ENCODE results near the gene IFITM2. TPM values are rescaled to one million over a fixed set of nuclear protein-coding genes. Genes with fewer than 3 reads are reported as not detected.
"Not testable (repeated sequence)": the region's sequence is repeated elsewhere in the genome, so short reads cannot be mapped to it uniquely, and the experiment has no call there.

IFITM2 gene
- 10 to 100 TPM in 4 of 5 donors, 1 to 10 TPM in 1; 8.8 to 61.7 (median 12.9) TPM for total RNA-seq
- polyA plus RNA-seq: 100 to 1,000 TPM; 276 to 394 (median 344) TPM
- long read RNA-seq, donor 1, transcript IFITM2-206 (2 exons, 892 nt): major isoform, 23 of 23 reads
- long read RNA-seq, donor 1, partial matches to known transcripts: 0 of 23 reads
- long read RNA-seq, donor 1, other reads (novel, unspliced or antisense): 0 of 23 reads
- long read RNA-seq, donor 2, transcript IFITM2-206 (2 exons, 892 nt): major isoform, 34 of 639 reads
- long read RNA-seq, donor 2, partial matches to known transcripts: 588 of 639 reads
- long read RNA-seq, donor 2, other reads (novel, unspliced or antisense): 17 of 639 reads
- long read RNA-seq, donor 3, transcript IFITM2-206 (2 exons, 892 nt): major isoform, 37 of 346 reads
- long read RNA-seq, donor 3, partial matches to known transcripts: 302 of 346 reads
- long read RNA-seq, donor 3, other reads (novel, unspliced or antisense): 7 of 346 reads
- long read RNA-seq, donor 4, transcript IFITM2-206 (2 exons, 892 nt): major isoform, 10 of 10 reads
- long read RNA-seq, donor 4, partial matches to known transcripts: 0 of 10 reads
- long read RNA-seq, donor 4, other reads (novel, unspliced or antisense): 0 of 10 reads
- long read RNA-seq, donor 5, transcript IFITM2-206 (2 exons, 892 nt): major isoform, 86 of 825 reads
- long read RNA-seq, donor 5, partial matches to known transcripts: 721 of 825 reads
- long read RNA-seq, donor 5, other reads (novel, unspliced or antisense): 17 of 825 reads
- long read RNA-seq, donor 6, transcript IFITM2-206 (2 exons, 892 nt): major isoform, 100 of 1,218 reads
- long read RNA-seq, donor 6, partial matches to known transcripts: 1,077 of 1,218 reads
- long read RNA-seq, donor 6, other reads (novel, unspliced or antisense): 41 of 1,218 reads
- long read RNA-seq, donor 7, transcript IFITM2-206 (2 exons, 892 nt): major isoform, 75 of 678 reads
- long read RNA-seq, donor 7, partial matches to known transcripts: 588 of 678 reads
- long read RNA-seq, donor 7, other reads (novel, unspliced or antisense): 15 of 678 reads
- long read RNA-seq, donor 8, transcript IFITM2-206 (2 exons, 892 nt): major isoform, 87 of 89 reads
- long read RNA-seq, donor 8, partial matches to known transcripts: 0 of 89 reads
- long read RNA-seq, donor 8, other reads (novel, unspliced or antisense): 0 of 89 reads
- long read RNA-seq, donor 9, transcript IFITM2-206 (2 exons, 892 nt): major isoform, 106 of 696 reads
- long read RNA-seq, donor 9, partial matches to known transcripts: 6 of 696 reads
- long read RNA-seq, donor 9, other reads (novel, unspliced or antisense): 584 of 696 reads
- long read RNA-seq, donor 10, transcript IFITM2-206 (2 exons, 892 nt): major isoform, 14 of 200 reads
- long read RNA-seq, donor 10, partial matches to known transcripts: 0 of 200 reads
- long read RNA-seq, donor 10, other reads (novel, unspliced or antisense): 186 of 200 reads

GRCh38 chr11:307766-308708 is at the start of gene IFITM2:
Gene IFITM2, plus strand, starts transcription at chr11:307816. Its CDS starts 377 bp downstream, at chr11:308193.
- 3 to 24% (median 9%) methylated on average over 6 to 28 of the region's 28 CpGs for WGBS, 5 donors
- intact Hi-C loops (cut with DNase I; ENCODE audit: low total_unique reads): not testable (repeated sequence)

GRCh38 chr11:259413-259812 is 48.2 kb upstream of the IFITM2 start:
- H3K27ac ChIP-seq: no peak overlapping the region
- intact Hi-C loops (cut with DNase I; ENCODE audit: low total_unique reads): no loop called here
- H3K4me1 ChIP-seq: no peaks in the 10 kb centered on the region
- H3K27me3 ChIP-seq: peaks cover 0 to 4% (median 3%) of the 10 kb centered on the region in 3 donors
- H3K4me3 ChIP-seq: no peak overlapping the region
- no peak for DNase-seq
- WGBS, 5 donors: 69 to 80% (median 79%) methylated on average over 10 of the region's 10 CpGs
- TF ChIP-seq POLR2AphosphoS5 (IDR thresholded peaks at IDR 0.05): no peak
- H3K36me3 ChIP-seq: no peaks in the 10 kb centered on the region
- H3K9me3 ChIP-seq: no peaks in the 10 kb centered on the region

More at GRCh38 chr11:307766-308708, at the start of gene IFITM2:
- not testable (repeated sequence) for H3K27me3 ChIP-seq, H3K9me3 ChIP-seq, H3K36me3 ChIP-seq
- peak within 1 kb of the TSS; percentile 36 to 56 (median 52) for H3K4me3 ChIP-seq
- peak; percentile 61 to 84 for DNase-seq
- peak within 1 kb of the TSS; percentile 73 to 93 (median 80) for H3K27ac ChIP-seq
- TF ChIP-seq POLR2AphosphoS5 (IDR thresholded peaks at IDR 0.05): peak; percentile 53 to 94 (median 93)
- TF ChIP-seq CTCF (IDR thresholded peaks at IDR 0.05): peak in 1 of 7 experiments; percentile 15
- H3K4me1 ChIP-seq: peaks cover 15 to 63% (median 34%) of the 10 kb centered on the region in 4 donors

GRCh38 chr11:261624-262023 is 46.0 kb upstream of the IFITM2 start:
- Histone ChIP-seq H3K27ac (no peak overlapping the region), H3K9me3 (peaks cover 0 to 10% (median 0%) of the 10 kb centered on the region in 4 donors), H3K4me3 (no peak overlapping the region), H3K36me3 (no peaks in the 10 kb centered on the region), H3K27me3 (peaks cover 0 to 4% (median 3%) of the 10 kb centered on the region in 3 donors), H3K4me1 (no peaks in the 10 kb centered on the region)
- intact Hi-C loops (cut with DNase I; ENCODE audit: low total_unique reads): no loop called here
- no peak for DNase-seq
- TF ChIP-seq POLR2AphosphoS5 (IDR thresholded peaks at IDR 0.05): no peak
- no peak for TF ChIP-seq EP300 (IDR thresholded peaks at IDR 0.05)
- no peak for TF ChIP-seq POLR2A (IDR thresholded peaks at IDR 0.05)
- 86 to 92% (median 89%) methylated on average over 4 of the region's 4 CpGs for WGBS, 5 donors

GRCh38 chr11:266676-267439 is 40.8 kb upstream of the IFITM2 start:
- intact Hi-C loops (cut with DNase I; ENCODE audit: low total_unique reads): no loop called here
- TF ChIP-seq POLR2AphosphoS5 (IDR thresholded peaks at IDR 0.05): no peak
- TF ChIP-seq CTCF (IDR thresholded peaks at IDR 0.05): no peak
- TF ChIP-seq EP300 (IDR thresholded peaks at IDR 0.05): no peak
- TF ChIP-seq POLR2A (IDR thresholded peaks at IDR 0.05): no peak
- DNase-seq: no peak
- WGBS, 5 donors: 78 to 88% (median 84%) methylated on average over 4 to 5 of the region's 13 CpGs
- no peaks in the 10 kb centered on the region for H3K36me3 ChIP-seq
- peaks cover 0 to 23% (median 10%) of the 10 kb centered on the region in 4 donors for H3K4me1 ChIP-seq
- peaks cover 0 to 27% (median 0%) of the 10 kb centered on the region in 3 donors for H3K27me3 ChIP-seq
- peaks cover 0 to 10% (median 0%) of the 10 kb centered on the region in 4 donors for H3K9me3 ChIP-seq
- H3K4me3 ChIP-seq: no peak overlapping the region
- no peak overlapping the region for H3K27ac ChIP-seq

Measured in stomach (tissue), 19 donors.